Measurements from ENCODE around the gene KLHL29.

KLHL29 gene

GRCh38 chr2:23550553-23550952, 165.6 kb downstream of the KLHL29 start:
- peak; percentile 69 for DNase-seq (ENCODE audit: low spot score)

GRCh38 chr2:23551875-23552274, 166.9 kb downstream of the KLHL29 start:
- no peak for DNase-seq (ENCODE audit: low spot score)

- no peak for DNase-seq (ENCODE audit: low spot score)
Observed at GRCh38 chr2:23553561-23553960, 168.6 kb downstream of the KLHL29 start.

GRCh38 chr2:23554054-23554697, 169.2 kb downstream of the KLHL29 start:
- DNase-seq (ENCODE audit: low spot score): no peak

- DNase-seq (ENCODE audit: low spot score): no peak
Observed at GRCh38 chr2:23555944-23556343, 171.0 kb downstream of the KLHL29 start.

- DNase-seq (ENCODE audit: low spot score): no peak
Observed at GRCh38 chr2:23556929-23557328, 171.9 kb downstream of the KLHL29 start.

GRCh38 chr2:23557455-23557854, 172.5 kb downstream of the KLHL29 start:
- DNase-seq (ENCODE audit: low spot score): no peak

GRCh38 chr2:23559561-23560239, 174.7 kb downstream of the KLHL29 start:
- no peak for DNase-seq (ENCODE audit: low spot score)

- DNase-seq (ENCODE audit: low spot score): no peak
Observed at GRCh38 chr2:23561088-23561487, 176.1 kb downstream of the KLHL29 start.

GRCh38 chr2:23561544-23561943, 176.6 kb downstream of the KLHL29 start:
- DNase-seq (ENCODE audit: low spot score): no peak

GRCh38 chr2:23562143-23562542, 177.2 kb downstream of the KLHL29 start:
- no peak for DNase-seq (ENCODE audit: low spot score)

GRCh38 chr2:23563151-23563550, 178.2 kb downstream of the KLHL29 start:
- no peak for DNase-seq (ENCODE audit: low spot score)

- no peak for DNase-seq (ENCODE audit: low spot score)
Observed at GRCh38 chr2:23563673-23564614, 179.0 kb downstream of the KLHL29 start.

- DNase-seq (ENCODE audit: low spot score): no peak
Observed at GRCh38 chr2:23564615-23564960, 179.6 kb downstream of the KLHL29 start.

- no peak for DNase-seq (ENCODE audit: low spot score)
Observed at GRCh38 chr2:23565374-23565773, 180.4 kb downstream of the KLHL29 start.

- no peak for DNase-seq (ENCODE audit: low spot score)
Observed at GRCh38 chr2:23565814-23566213, 180.8 kb downstream of the KLHL29 start.

- DNase-seq (ENCODE audit: low spot score): no peak
Observed at GRCh38 chr2:23566241-23567142, 181.5 kb downstream of the KLHL29 start.

GRCh38 chr2:23567161-23567756, 182.3 kb downstream of the KLHL29 start:
- DNase-seq (ENCODE audit: low spot score): no peak

- no peak for DNase-seq (ENCODE audit: low spot score)
Observed at GRCh38 chr2:23568211-23568610, 183.2 kb downstream of the KLHL29 start.

GRCh38 chr2:23568626-23569190, 183.7 kb downstream of the KLHL29 start:
- DNase-seq (ENCODE audit: low spot score): no peak

GRCh38 chr2:23569761-23570365, 184.9 kb downstream of the KLHL29 start:
- no peak for DNase-seq (ENCODE audit: low spot score)
